Tibial nerve (tissue), 4 donors: Measurements from ENCODE around the gene MAP3K14.

Experiments used
- CTCF ChIP-seq, 5 experiments: fragments of 200-600 bp in 3 of 5; fragments of 450-650 bp in 2 of 5; sonication (generic) in 3 of 5; IDR thresholded peaks; one replicate each; pipeline ENCODE4 v1.5.1; 2016 to 2019; ENCODE audit warnings: antibody characterized with exemption in 5 of 5, mild to moderate bottlenecking in 3 of 5, moderate library complexity in 2 of 5
- EP300 ChIP-seq, 2 donors: sonication (generic); formaldehyde crosslinking; IDR thresholded peaks; one replicate each; pipeline ENCODE4 v1.6.1; 2017; ENCODE audit warnings: antibody characterized with exemption in 2 of 2, mild to moderate bottlenecking in 1 of 2
- POLR2A ChIP-seq, 2 donors: fragments of 450-650 bp; IDR thresholded peaks; one replicate each; pipeline ENCODE4 v1.6.1; 2017; ENCODE audit warnings: antibody characterized with exemption in 2 of 2, mild to moderate bottlenecking in 2 of 2, moderate library complexity in 2 of 2

- TF ChIP-seq POLR2A (IDR thresholded peaks at IDR 0.05) (no peak), CTCF (IDR thresholded peaks at IDR 0.05) (no peak), EP300 (IDR thresholded peaks at IDR 0.05) (no peak)
Observed at GRCh38 chr17:45255358-45255757, 61.5 kb downstream of the MAP3K14 start.
